Activated gamma-delta T cell treated with Interleukin-2 at 50 U/mL for 16 hours (primary cell): ENCODE data around the gene ABI3BP.

Source experiments
- DNase-seq: peaks from one replicate; pipeline ENCODE4 v3.0.0-alpha.2; 2020

ABI3BP gene

GRCh38 chr3:100761211-100761942 lies 231.8 kb downstream of the ABI3BP start:
- no peak for DNase-seq

- DNase-seq = no peak
These were observed 232.8 kb downstream of the ABI3BP start for GRCh38 chr3:100760377-100760776.

GRCh38 chr3:100759950-100760349 lies 233.3 kb downstream of the ABI3BP start:
- DNase-seq = no peak

- no peak for DNase-seq
These were observed 234.1 kb downstream of the ABI3BP start for GRCh38 chr3:100759159-100759558.

- no peak for DNase-seq
These were observed 236.8 kb downstream of the ABI3BP start for GRCh38 chr3:100756441-100756840.

- no peak for DNase-seq
These were observed 238.5 kb downstream of the ABI3BP start for GRCh38 chr3:100754563-100755334.

GRCh38 chr3:100753846-100754245 lies 239.4 kb downstream of the ABI3BP start:
- no peak for DNase-seq

GRCh38 chr3:100748967-100749366 lies 244.3 kb downstream of the ABI3BP start:
- DNase-seq = no peak

- DNase-seq = no peak
These were observed 245.0 kb downstream of the ABI3BP start for GRCh38 chr3:100748220-100748619.

- no peak for DNase-seq
These were observed 247.1 kb downstream of the ABI3BP start for GRCh38 chr3:100746092-100746491.

GRCh38 chr3:100745617-100746016 lies 247.6 kb downstream of the ABI3BP start:
- DNase-seq = no peak

GRCh38 chr3:100744671-100745070 lies 248.6 kb downstream of the ABI3BP start:
- no peak for DNase-seq

- DNase-seq = no peak
These were observed 249.7 kb downstream of the ABI3BP start for GRCh38 chr3:100743535-100743934.

- DNase-seq = no peak
These were observed 253.0 kb downstream of the ABI3BP start for GRCh38 chr3:100740207-100740606.

GRCh38 chr3:100737334-100737733 lies 255.9 kb downstream of the ABI3BP start:
- DNase-seq = no peak

GRCh38 chr3:100732435-100732834 lies 260.8 kb downstream of the ABI3BP start:
- DNase-seq = no peak

- DNase-seq = no peak
These were observed 262.7 kb downstream of the ABI3BP start for GRCh38 chr3:100730524-100730923.

- no peak for DNase-seq
These were observed 266.5 kb downstream of the ABI3BP start for GRCh38 chr3:100726706-100727105.

GRCh38 chr3:100725935-100726513 lies 267.2 kb downstream of the ABI3BP start:
- no peak for DNase-seq

GRCh38 chr3:100720426-100720825 lies 272.8 kb downstream of the ABI3BP start:
- DNase-seq = no peak

- no peak for DNase-seq
These were observed 274.1 kb downstream of the ABI3BP start for GRCh38 chr3:100719136-100719535.

- DNase-seq = no peak
These were observed 275.4 kb downstream of the ABI3BP start for GRCh38 chr3:100717637-100718487.

- DNase-seq = no peak
These were observed 276.2 kb downstream of the ABI3BP start for GRCh38 chr3:100717063-100717462.
